A673 (cell line): Measurements from ENCODE around the gene CBY1.

Experiments used
- EZH2 ChIP-seq: fragments of 200-600 bp; sonication (generic); IDR thresholded peaks from 2 replicates; pipeline ENCODE4 v1.6.1; 2017; ENCODE audit warnings: borderline replicate concordance, low read depth, mild to moderate bottlenecking, mixed read lengths, antibody characterized with exemption, low read length; ENCODE audit not compliant: poor library complexity, severe bottlenecking
- TF ChIP-seq, protein P1 (sequence below): fragments of 300-800, 200-600 bp; sonication (generic); conservative IDR thresholded peaks from 2 replicates; pipeline ENCODE4 v1.5.1; 2017; ENCODE audit warnings: low read depth, mild to moderate bottlenecking, antibody characterized with exemption, low read length, moderate library complexity, mixed read lengths

DNA sequence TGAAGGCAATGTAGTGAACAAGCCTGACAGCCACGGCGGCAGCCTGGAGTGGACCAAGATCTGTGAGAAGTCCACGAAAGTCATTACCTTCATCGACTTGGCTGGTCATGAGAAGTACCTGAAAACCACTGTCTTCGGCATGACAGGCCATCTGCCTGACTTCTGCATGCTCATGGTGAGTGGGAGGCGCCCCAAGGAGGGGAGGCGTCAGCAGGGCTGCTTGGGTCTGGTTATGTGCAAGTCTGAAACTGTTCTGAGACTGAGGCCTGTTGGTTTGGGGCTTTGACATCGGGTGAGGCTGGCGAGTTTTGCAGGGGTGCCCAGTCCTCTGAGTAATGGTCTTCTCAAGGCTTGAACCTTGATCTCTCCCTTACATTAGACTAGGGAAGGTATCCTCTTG lies 60.4 kb downstream of the CBY1 start:
- TF ChIP-seq, protein P1, sequence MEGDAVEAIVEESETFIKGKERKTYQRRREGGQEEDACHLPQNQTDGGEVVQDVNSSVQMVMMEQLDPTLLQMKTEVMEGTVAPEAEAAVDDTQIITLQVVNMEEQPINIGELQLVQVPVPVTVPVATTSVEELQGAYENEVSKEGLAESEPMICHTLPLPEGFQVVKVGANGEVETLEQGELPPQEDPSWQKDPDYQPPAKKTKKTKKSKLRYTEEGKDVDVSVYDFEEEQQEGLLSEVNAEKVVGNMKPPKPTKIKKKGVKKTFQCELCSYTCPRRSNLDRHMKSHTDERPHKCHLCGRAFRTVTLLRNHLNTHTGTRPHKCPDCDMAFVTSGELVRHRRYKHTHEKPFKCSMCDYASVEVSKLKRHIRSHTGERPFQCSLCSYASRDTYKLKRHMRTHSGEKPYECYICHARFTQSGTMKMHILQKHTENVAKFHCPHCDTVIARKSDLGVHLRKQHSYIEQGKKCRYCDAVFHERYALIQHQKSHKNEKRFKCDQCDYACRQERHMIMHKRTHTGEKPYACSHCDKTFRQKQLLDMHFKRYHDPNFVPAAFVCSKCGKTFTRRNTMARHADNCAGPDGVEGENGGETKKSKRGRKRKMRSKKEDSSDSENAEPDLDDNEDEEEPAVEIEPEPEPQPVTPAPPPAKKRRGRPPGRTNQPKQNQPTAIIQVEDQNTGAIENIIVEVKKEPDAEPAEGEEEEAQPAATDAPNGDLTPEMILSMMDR = no peak
- TF ChIP-seq EZH2 = no peak
